ENCODE data around the gene WDFY4.

The WDFY4 gene

GRCh38 chr10:48705401-48705938, 20.8 kb downstream of the WDFY4 start:
- Histone ChIP-seq H3K4me3 (ENCODE audit: low read length in 2 of 2) (no peak overlapping the region), H4K91ac (ENCODE audit: low read depth, low read length, poor library complexity) (no peak overlapping the region), H3K4me2 (ENCODE audit: insufficient read depth, low read length, poor library complexity, severe bottlenecking) (no peak overlapping the region), H3K9me3 (replicated peaks in 1 of 2; ENCODE audit: control insufficient read depth in 2 of 2, insufficient read depth in 1 of 2, low read depth in 1 of 2, low read length in 2 of 2) (no peaks in the 10 kb centered on the region), H3K27me3 (ENCODE audit: control insufficient read depth in 3 of 3, insufficient read depth in 3 of 3, low read depth in 1 of 3, low read length in 3 of 3) (peaks cover 0 to 2% (median 0%) of the 10 kb centered on the region in 3 experiments), H2AK5ac (ENCODE audit: low read depth, low read length) (no peak overlapping the region), H2BK15ac (ENCODE audit: low read length) (no peak overlapping the region), H3K4me1 (ENCODE audit: control insufficient read depth in 2 of 2, insufficient read depth in 1 of 2, low read depth in 1 of 2, low read length in 2 of 2) (peaks cover 0 to 3% of the 10 kb centered on the region in 2 donors), H3K23ac (ENCODE audit: low read depth, low read length, poor library complexity) (no peak overlapping the region), H3K14ac (ENCODE audit: low read length) (no peak overlapping the region), H2BK12ac (ENCODE audit: low read length) (no peak overlapping the region), H3K4ac (ENCODE audit: low read length) (no peak overlapping the region), H3K9ac (ENCODE audit: low read depth, low read length, poor library complexity) (no peak overlapping the region), H3K79me1 (ENCODE audit: low read depth, low read length) (no peaks in the 10 kb centered on the region), H2BK5ac (ENCODE audit: low read length) (no peak overlapping the region), H2BK120ac (ENCODE audit: low read depth, low read length) (no peak overlapping the region), H4K8ac (ENCODE audit: low read depth, low read length) (no peak overlapping the region), H2AFZ (ENCODE audit: low read length) (no peak overlapping the region), H3K36me3 (replicated peaks in 1 of 2; ENCODE audit: control insufficient read depth in 2 of 2, insufficient read depth in 2 of 2, low read length in 2 of 2) (no peaks in the 10 kb centered on the region), H3K27ac (replicated peaks; ENCODE audit: low read length) (no peak overlapping the region), H3K18ac (ENCODE audit: low read length) (no peak overlapping the region)
- DNase-seq (ENCODE audit: low spot score): no peak
- no CpG with 5 or more reads among the region's 9 CpGs for WGBS, 2 donors (ENCODE audit: extremely low coverage in 2 of 2, insufficient read length in 2 of 2, insufficient replicate concordance in 1 of 2)

GRCh38 chr10:48707472-48707871, 22.8 kb downstream of the WDFY4 start:
- no peak overlapping the region for H3K4me2 ChIP-seq (ENCODE audit: insufficient read depth, low read length, poor library complexity, severe bottlenecking)
- no peak overlapping the region for H3K4me3 ChIP-seq (ENCODE audit: low read length in 2 of 2)
- H3K4me1 ChIP-seq (ENCODE audit: control insufficient read depth in 2 of 2, insufficient read depth in 1 of 2, low read depth in 1 of 2, low read length in 2 of 2): peaks cover 0 to 2% of the 10 kb centered on the region in 2 donors
- no peak overlapping the region for H2BK5ac ChIP-seq (ENCODE audit: low read length)
- H3K14ac ChIP-seq (ENCODE audit: low read length): no peak overlapping the region
- H4K91ac ChIP-seq (ENCODE audit: low read depth, low read length, poor library complexity): no peak overlapping the region
- no peak overlapping the region for H2AK5ac ChIP-seq (ENCODE audit: low read depth, low read length)
- no peak overlapping the region for H3K18ac ChIP-seq (ENCODE audit: low read length)
- no peak overlapping the region for H3K27ac ChIP-seq (replicated peaks; ENCODE audit: low read length)
- no CpG with 5 or more reads among the region's 2 CpGs for WGBS, 2 donors (ENCODE audit: extremely low coverage in 2 of 2, insufficient read length in 2 of 2, insufficient replicate concordance in 1 of 2)
- no peaks in the 10 kb centered on the region for H3K79me1 ChIP-seq (ENCODE audit: low read depth, low read length)
- no peak overlapping the region for H2BK12ac ChIP-seq (ENCODE audit: low read length)
- H3K9me3 ChIP-seq (replicated peaks in 1 of 2; ENCODE audit: control insufficient read depth in 2 of 2, insufficient read depth in 1 of 2, low read depth in 1 of 2, low read length in 2 of 2): no peaks in the 10 kb centered on the region
- no peak overlapping the region for H2AFZ ChIP-seq (ENCODE audit: low read length)
- no peak overlapping the region for H3K9ac ChIP-seq (ENCODE audit: low read depth, low read length, poor library complexity)
- no peak for DNase-seq (ENCODE audit: low spot score)
- H4K8ac ChIP-seq (ENCODE audit: low read depth, low read length): no peak overlapping the region
- peaks cover 0 to 2% (median 0%) of the 10 kb centered on the region in 3 experiments for H3K27me3 ChIP-seq (ENCODE audit: control insufficient read depth in 3 of 3, insufficient read depth in 3 of 3, low read depth in 1 of 3, low read length in 3 of 3)
- no peak overlapping the region for H2BK15ac ChIP-seq (ENCODE audit: low read length)
- H3K36me3 ChIP-seq (replicated peaks in 1 of 2; ENCODE audit: control insufficient read depth in 2 of 2, insufficient read depth in 2 of 2, low read length in 2 of 2): no peaks in the 10 kb centered on the region
- H2BK120ac ChIP-seq (ENCODE audit: low read depth, low read length): no peak overlapping the region
- H3K4ac ChIP-seq (ENCODE audit: low read length): no peak overlapping the region
- no peak overlapping the region for H3K23ac ChIP-seq (ENCODE audit: low read depth, low read length, poor library complexity)

- H4K91ac ChIP-seq (ENCODE audit: low read depth, low read length, poor library complexity): no peak overlapping the region
- H3K14ac ChIP-seq (ENCODE audit: low read length): no peak overlapping the region
- no peak for DNase-seq (ENCODE audit: low spot score)
- peaks cover 0 to 2% of the 10 kb centered on the region in 2 donors for H3K4me1 ChIP-seq (ENCODE audit: control insufficient read depth in 2 of 2, insufficient read depth in 1 of 2, low read depth in 1 of 2, low read length in 2 of 2)
- H3K9ac ChIP-seq (ENCODE audit: low read depth, low read length, poor library complexity): no peak overlapping the region
- peaks cover 0 to 2% (median 0%) of the 10 kb centered on the region in 3 experiments for H3K27me3 ChIP-seq (ENCODE audit: control insufficient read depth in 3 of 3, insufficient read depth in 3 of 3, low read depth in 1 of 3, low read length in 3 of 3)
- no peak overlapping the region for H2BK15ac ChIP-seq (ENCODE audit: low read length)
- no CpG with 5 or more reads among the region's 5 CpGs for WGBS, 2 donors (ENCODE audit: extremely low coverage in 2 of 2, insufficient read length in 2 of 2, insufficient replicate concordance in 1 of 2)
- no peaks in the 10 kb centered on the region for H3K36me3 ChIP-seq (replicated peaks in 1 of 2; ENCODE audit: control insufficient read depth in 2 of 2, insufficient read depth in 2 of 2, low read length in 2 of 2)
- H2BK120ac ChIP-seq (ENCODE audit: low read depth, low read length): no peak overlapping the region
- H2AK5ac ChIP-seq (ENCODE audit: low read depth, low read length): no peak overlapping the region
- no peaks in the 10 kb centered on the region for H3K79me1 ChIP-seq (ENCODE audit: low read depth, low read length)
- H3K4me2 ChIP-seq (ENCODE audit: insufficient read depth, low read length, poor library complexity, severe bottlenecking): no peak overlapping the region
- H2BK12ac ChIP-seq (ENCODE audit: low read length): no peak overlapping the region
- no peak overlapping the region for H3K18ac ChIP-seq (ENCODE audit: low read length)
- no peak overlapping the region for H3K23ac ChIP-seq (ENCODE audit: low read depth, low read length, poor library complexity)
- H3K4me3 ChIP-seq (ENCODE audit: low read length in 2 of 2): no peak overlapping the region
- no peak overlapping the region for H4K8ac ChIP-seq (ENCODE audit: low read depth, low read length)
- no peak overlapping the region for H2AFZ ChIP-seq (ENCODE audit: low read length)
- no peaks in the 10 kb centered on the region for H3K9me3 ChIP-seq (replicated peaks in 1 of 2; ENCODE audit: control insufficient read depth in 2 of 2, insufficient read depth in 1 of 2, low read depth in 1 of 2, low read length in 2 of 2)
- no peak overlapping the region for H2BK5ac ChIP-seq (ENCODE audit: low read length)
- H3K4ac ChIP-seq (ENCODE audit: low read length): no peak overlapping the region
- no peak overlapping the region for H3K27ac ChIP-seq (replicated peaks; ENCODE audit: low read length)
Observed at GRCh38 chr10:48708144-48708543, 23.5 kb downstream of the WDFY4 start.

GRCh38 chr10:48710647-48711275, 26.1 kb downstream of the WDFY4 start:
- Histone ChIP-seq H3K27me3 (ENCODE audit: control insufficient read depth in 3 of 3, insufficient read depth in 3 of 3, low read depth in 1 of 3, low read length in 3 of 3) (no peaks in the 10 kb centered on the region), H3K36me3 (replicated peaks in 1 of 2; ENCODE audit: control insufficient read depth in 2 of 2, insufficient read depth in 2 of 2, low read length in 2 of 2) (no peaks in the 10 kb centered on the region), H3K18ac (ENCODE audit: low read length) (no peak overlapping the region), H3K14ac (ENCODE audit: low read length) (no peak overlapping the region), H3K27ac (replicated peaks; ENCODE audit: low read length) (no peak overlapping the region), H3K4me1 (ENCODE audit: control insufficient read depth in 2 of 2, insufficient read depth in 1 of 2, low read depth in 1 of 2, low read length in 2 of 2) (peaks cover 0 to 2% of the 10 kb centered on the region in 2 donors), H3K23ac (ENCODE audit: low read depth, low read length, poor library complexity) (no peak overlapping the region), H2BK5ac (ENCODE audit: low read length) (no peak overlapping the region), H3K4ac (ENCODE audit: low read length) (no peak overlapping the region), H3K79me1 (ENCODE audit: low read depth, low read length) (no peaks in the 10 kb centered on the region), H2BK12ac (ENCODE audit: low read length) (no peak overlapping the region), H4K91ac (ENCODE audit: low read depth, low read length, poor library complexity) (no peak overlapping the region), H3K9me3 (replicated peaks in 1 of 2; ENCODE audit: control insufficient read depth in 2 of 2, insufficient read depth in 1 of 2, low read depth in 1 of 2, low read length in 2 of 2) (no peaks in the 10 kb centered on the region), H2AFZ (ENCODE audit: low read length) (no peak overlapping the region), H3K9ac (ENCODE audit: low read depth, low read length, poor library complexity) (no peak overlapping the region), H3K4me3 (ENCODE audit: low read length in 2 of 2) (no peak overlapping the region), H2AK5ac (ENCODE audit: low read depth, low read length) (no peak overlapping the region), H2BK120ac (ENCODE audit: low read depth, low read length) (no peak overlapping the region), H2BK15ac (ENCODE audit: low read length) (no peak overlapping the region), H3K4me2 (ENCODE audit: insufficient read depth, low read length, poor library complexity, severe bottlenecking) (no peak overlapping the region), H4K8ac (ENCODE audit: low read depth, low read length) (no peak overlapping the region)
- WGBS, 2 donors (ENCODE audit: extremely low coverage in 2 of 2, insufficient read length in 2 of 2, insufficient replicate concordance in 1 of 2): no CpG with 5 or more reads among the region's 6 CpGs
- DNase-seq (ENCODE audit: low spot score): no peak
